ENCODE data around the gene VSTM1.

Gene VSTM1

DNA sequence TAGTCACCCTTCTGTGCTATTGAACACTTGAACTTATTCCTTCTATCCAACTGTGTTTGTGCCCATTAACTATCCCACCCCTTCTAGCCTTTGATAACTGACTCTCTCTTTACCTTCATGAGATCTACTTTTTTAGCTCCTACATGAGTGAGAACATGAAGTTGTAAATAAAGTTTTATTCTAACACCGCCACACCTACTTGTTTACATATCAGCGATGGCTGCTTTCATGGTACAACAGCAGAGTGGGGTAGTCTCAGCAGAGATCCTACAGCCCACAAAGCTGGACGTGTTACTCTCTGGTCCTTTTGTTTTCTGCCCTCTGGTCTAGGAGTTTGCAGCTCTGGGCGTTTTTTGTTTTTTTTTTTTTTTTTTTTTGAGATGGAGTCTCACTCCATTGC is 23.7 kb downstream of the VSTM1 start:
- TF ChIP-seq TCF12 (IDR thresholded peaks at IDR 0.05; ENCODE audit: low read depth) (no peak), NFIC (IDR thresholded peaks at IDR 0.05) (no peak), TEAD4 (IDR thresholded peaks at IDR 0.05) (no peak), EGR1 (IDR thresholded peaks at IDR 0.05) (no peak), EP300 (IDR thresholded peaks at IDR 0.05; ENCODE audit: borderline replicate concordance) (no peak), TAF1 (IDR thresholded peaks at IDR 0.05; ENCODE audit: low read depth) (no peak)
- TF ChIP-seq, protein P1, sequence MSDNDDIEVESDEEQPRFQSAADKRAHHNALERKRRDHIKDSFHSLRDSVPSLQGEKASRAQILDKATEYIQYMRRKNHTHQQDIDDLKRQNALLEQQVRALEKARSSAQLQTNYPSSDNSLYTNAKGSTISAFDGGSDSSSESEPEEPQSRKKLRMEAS (IDR thresholded peaks at IDR 0.05): no peak

DNA sequence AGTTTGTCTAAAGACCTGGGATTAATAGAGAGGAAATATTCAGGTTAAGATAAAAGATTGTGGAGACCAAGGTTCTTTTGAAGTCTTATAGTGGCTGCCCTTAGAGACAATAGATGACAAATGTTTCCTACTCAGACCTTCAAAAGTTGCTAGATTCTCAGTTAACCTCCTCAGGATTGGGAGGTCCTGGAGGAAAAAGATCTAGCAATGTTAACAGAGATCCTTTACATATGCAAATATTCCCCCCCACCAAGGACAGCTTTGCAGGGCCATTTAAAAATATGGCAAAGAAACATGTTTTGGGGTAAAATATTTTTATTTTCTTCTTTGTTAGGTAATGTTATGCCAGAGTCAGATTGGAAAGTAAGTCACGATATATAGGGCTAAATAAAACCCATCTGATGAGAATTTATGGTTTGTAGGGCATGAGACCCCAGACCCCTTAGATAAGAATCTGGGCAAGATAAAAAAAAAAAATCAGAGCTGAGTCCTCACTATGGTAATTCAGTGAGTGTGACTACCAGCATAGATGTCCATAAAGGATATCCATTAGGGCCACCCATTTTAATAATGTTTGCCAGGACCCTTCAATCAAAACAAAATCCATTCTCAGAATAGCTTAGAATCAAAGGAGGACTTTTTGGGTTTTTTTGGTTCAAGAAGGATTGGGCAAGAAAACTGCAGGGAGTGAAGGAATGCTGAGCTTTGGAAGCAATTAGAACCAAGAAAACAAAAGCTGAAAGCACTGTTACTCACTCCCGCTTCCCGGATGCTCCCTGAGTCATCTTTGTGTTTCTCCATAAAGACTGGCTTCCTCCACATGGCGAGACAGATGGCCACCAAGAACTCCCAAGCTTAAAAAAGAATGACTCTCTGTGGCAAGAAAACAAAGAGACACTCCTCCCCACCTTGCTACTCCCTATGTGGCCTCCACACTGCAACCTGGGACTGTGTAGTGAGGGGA is 28.2 kb downstream of the VSTM1 start:
- TF ChIP-seq, protein P1 (IDR thresholded peaks at IDR 0.05): no peak

DNA sequence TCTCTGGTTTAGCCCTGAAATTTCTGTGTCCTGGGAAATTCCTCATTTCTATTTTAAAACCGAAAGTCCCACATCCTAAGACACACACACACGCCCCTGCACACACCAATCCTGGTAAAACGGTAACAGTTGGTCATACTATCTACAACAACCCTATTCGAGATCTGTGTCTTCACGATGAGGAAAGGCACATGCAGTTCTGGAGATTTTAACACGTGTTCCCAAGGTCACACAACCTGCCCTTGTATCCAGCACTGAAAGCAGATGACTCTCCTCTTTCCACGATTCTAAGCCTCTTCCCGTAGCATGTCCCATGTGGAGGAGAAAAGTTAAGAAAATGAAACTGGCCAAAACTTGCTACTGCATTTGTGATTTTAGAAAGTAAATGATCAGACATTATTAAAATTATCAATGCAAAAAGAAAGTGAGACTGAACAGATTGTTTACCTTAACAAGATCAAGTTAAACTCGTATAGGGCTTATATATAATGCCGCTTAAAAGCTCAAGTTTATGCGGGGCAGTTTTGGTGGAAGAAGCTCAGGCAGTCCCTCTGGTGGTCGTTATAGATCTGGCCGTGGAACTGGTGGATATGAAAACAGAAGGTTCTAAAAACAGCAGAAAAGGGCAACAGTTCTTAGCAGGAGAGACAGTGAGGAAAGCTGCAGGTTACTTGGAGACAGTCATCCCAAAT is 32.7 kb downstream of the VSTM1 start:
- TF ChIP-seq TEAD4 (IDR thresholded peaks at IDR 0.05): no peak

DNA sequence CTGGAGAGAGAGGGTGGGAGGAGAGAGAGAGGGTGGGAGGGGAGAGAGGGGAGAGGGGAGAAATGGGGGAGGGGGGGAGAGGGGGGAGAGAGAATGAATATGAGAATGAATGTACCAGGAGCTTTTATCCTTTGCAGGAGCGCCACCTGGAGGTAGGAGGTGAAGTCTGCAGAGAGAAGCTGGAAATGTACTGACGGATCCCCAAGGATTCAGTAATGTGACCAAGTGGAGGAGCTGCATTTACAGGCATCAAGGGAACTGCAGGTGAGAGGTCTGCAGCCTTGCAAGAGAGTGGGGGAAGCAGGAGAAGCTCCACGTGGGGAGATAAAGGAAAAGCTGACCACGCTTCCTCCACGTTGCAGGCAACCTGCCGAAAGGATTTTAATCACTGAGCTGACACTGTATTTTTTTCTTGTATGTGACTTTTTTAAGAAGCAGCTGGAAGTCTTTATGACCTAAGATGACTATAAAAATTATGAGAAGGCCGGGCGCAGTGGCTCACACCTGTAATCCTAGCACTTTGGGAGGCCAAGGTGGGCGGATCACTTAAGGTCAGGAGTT is 33.7 kb downstream of the VSTM1 start:
- TF ChIP-seq, protein P2, sequence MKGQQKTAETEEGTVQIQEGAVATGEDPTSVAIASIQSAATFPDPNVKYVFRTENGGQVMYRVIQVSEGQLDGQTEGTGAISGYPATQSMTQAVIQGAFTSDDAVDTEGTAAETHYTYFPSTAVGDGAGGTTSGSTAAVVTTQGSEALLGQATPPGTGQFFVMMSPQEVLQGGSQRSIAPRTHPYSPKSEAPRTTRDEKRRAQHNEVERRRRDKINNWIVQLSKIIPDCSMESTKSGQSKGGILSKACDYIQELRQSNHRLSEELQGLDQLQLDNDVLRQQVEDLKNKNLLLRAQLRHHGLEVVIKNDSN (IDR thresholded peaks at IDR 0.05): no peak
- TF ChIP-seq RAD21 (IDR thresholded peaks at IDR 0.05; ENCODE audit: low read depth): peak; percentile 75

DNA sequence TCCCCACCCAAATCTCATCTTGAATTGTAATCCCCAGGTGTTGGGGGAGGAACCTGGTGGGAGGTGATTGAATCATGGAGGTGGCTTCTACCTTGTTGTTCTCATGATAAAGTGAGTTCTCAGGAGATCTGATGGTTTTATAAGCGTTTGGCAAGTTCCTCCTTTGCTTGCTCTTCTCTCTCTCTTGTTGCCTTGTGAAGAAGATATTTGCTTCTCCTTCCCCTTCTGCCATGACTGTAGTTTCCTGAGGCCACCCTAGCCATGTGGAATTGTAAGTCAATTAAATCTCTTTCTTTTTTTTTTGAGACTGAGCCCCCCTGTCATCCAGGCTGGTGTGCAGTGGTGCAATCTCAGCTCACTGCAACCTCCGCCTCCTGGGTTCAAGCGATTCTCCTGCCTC is 34.4 kb downstream of the VSTM1 start:
- TF ChIP-seq, protein P2 (IDR thresholded peaks at IDR 0.05): no peak
- TF ChIP-seq, protein P3, sequence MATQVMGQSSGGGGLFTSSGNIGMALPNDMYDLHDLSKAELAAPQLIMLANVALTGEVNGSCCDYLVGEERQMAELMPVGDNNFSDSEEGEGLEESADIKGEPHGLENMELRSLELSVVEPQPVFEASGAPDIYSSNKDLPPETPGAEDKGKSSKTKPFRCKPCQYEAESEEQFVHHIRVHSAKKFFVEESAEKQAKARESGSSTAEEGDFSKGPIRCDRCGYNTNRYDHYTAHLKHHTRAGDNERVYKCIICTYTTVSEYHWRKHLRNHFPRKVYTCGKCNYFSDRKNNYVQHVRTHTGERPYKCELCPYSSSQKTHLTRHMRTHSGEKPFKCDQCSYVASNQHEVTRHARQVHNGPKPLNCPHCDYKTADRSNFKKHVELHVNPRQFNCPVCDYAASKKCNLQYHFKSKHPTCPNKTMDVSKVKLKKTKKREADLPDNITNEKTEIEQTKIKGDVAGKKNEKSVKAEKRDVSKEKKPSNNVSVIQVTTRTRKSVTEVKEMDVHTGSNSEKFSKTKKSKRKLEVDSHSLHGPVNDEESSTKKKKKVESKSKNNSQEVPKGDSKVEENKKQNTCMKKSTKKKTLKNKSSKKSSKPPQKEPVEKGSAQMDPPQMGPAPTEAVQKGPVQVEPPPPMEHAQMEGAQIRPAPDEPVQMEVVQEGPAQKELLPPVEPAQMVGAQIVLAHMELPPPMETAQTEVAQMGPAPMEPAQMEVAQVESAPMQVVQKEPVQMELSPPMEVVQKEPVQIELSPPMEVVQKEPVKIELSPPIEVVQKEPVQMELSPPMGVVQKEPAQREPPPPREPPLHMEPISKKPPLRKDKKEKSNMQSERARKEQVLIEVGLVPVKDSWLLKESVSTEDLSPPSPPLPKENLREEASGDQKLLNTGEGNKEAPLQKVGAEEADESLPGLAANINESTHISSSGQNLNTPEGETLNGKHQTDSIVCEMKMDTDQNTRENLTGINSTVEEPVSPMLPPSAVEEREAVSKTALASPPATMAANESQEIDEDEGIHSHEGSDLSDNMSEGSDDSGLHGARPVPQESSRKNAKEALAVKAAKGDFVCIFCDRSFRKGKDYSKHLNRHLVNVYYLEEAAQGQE (IDR thresholded peaks at IDR 0.05; ENCODE audit: low read depth): no peak
- TF ChIP-seq EGR1 (IDR thresholded peaks at IDR 0.05): no peak
- no peak for TF ChIP-seq RAD21 (IDR thresholded peaks at IDR 0.05; ENCODE audit: low read depth)
- no peak for TF ChIP-seq TEAD4 (IDR thresholded peaks at IDR 0.05)
- no peak for TF ChIP-seq EP300 (IDR thresholded peaks at IDR 0.05; ENCODE audit: borderline replicate concordance)
- no peak for TF ChIP-seq FOXM1 (IDR thresholded peaks at IDR 0.05; ENCODE audit: borderline replicate concordance, low read depth)
- no peak for TF ChIP-seq YY1 (IDR thresholded peaks at IDR 0.05; ENCODE audit: low read depth)
- no peak for TF ChIP-seq TCF12 (IDR thresholded peaks at IDR 0.05; ENCODE audit: low read depth)
- no peak for TF ChIP-seq TAF1 (IDR thresholded peaks at IDR 0.05; ENCODE audit: low read depth)
- TF ChIP-seq CREB1 (IDR thresholded peaks at IDR 0.05; ENCODE audit: low read depth): no peak
- no peak for TF ChIP-seq ZBTB7A (IDR thresholded peaks at IDR 0.05; ENCODE audit: low read depth)
- no peak for TF ChIP-seq NFIC (IDR thresholded peaks at IDR 0.05)
- no peak for TF ChIP-seq CEBPB (IDR thresholded peaks at IDR 0.05)
- TF ChIP-seq, protein P1 (IDR thresholded peaks at IDR 0.05): no peak

DNA sequence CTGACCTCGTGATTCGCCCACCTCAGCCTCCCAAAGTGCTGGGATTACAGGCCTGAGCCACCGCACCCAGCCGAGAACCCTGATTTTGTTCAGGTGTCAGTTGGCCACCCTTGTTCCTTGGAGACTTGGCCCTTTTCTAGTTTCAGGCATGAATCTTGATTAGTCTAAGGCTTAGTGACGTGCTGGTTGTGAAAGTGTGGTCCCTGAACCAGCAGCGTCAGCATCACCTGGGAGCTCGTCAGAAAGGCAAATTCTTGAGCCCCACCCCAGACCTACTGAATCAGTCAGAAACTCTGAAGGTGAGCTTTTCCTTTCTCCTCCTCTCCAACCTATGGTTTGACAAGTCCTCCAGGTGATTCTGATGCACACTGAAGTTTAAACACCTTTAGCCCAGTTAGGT is 37.0 kb downstream of the VSTM1 start:
- TF ChIP-seq TAF1 (IDR thresholded peaks at IDR 0.05; ENCODE audit: low read depth) (no peak), EGR1 (IDR thresholded peaks at IDR 0.05) (no peak), TEAD4 (IDR thresholded peaks at IDR 0.05) (no peak)
- TF ChIP-seq, protein P2 (IDR thresholded peaks at IDR 0.05): no peak

DNA sequence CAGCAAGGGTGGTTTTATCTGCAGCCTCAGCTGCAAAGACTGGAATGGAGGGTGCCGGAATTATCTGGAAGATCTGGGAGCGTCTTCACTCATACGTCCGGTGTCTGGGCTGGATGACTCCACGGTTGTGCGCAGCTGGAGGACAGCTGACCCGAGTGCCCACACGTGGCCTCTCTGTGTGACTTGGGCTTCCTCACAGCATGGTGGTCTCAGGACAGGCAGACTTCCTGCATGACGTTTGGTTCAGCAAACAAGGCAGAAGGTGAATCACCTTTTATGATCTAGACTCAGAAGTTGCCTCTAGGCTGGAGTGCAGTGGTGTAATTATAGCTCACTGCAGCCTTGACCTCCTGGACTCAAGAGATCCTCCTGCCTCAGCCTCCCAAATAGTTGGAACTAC is 39.0 kb downstream of the VSTM1 start:
- TF ChIP-seq YY1 (IDR thresholded peaks at IDR 0.05; ENCODE audit: low read depth) (no peak), TAF1 (IDR thresholded peaks at IDR 0.05; ENCODE audit: low read depth) (no peak), NFIC (IDR thresholded peaks at IDR 0.05) (no peak)
- TF ChIP-seq, protein P1 (IDR thresholded peaks at IDR 0.05): no peak

All from Ishikawa (cell line).